HepG2 (cell line): ENCODE data around the gene ZSWIM8. TPM values are rescaled to one million over a fixed set of nuclear protein-coding genes. Genes with fewer than 3 reads are reported as not detected.

Source experiments
- ATF4 ChIP-seq, 2 experiments: fragments of 450-650 bp in 1 of 2; sonication (generic) in 1 of 2; formaldehyde crosslinking; IDR thresholded peaks; 2 replicates each; pipeline versions ENCODE4 v1.5.0 to v1.8.0; 2020 to 2022; ENCODE audit warnings: mild to moderate bottlenecking in 1 of 2, missing genetic modification reagents in 1 of 2
- BHLHE40 ChIP-seq: IDR thresholded peaks from 2 replicates; pipeline ENCODE4 v1.6.1; 2011; ENCODE audit warnings: low read length, improper control_type of control experiment
- HDAC1 ChIP-seq: sonication (generic); formaldehyde crosslinking; IDR thresholded peaks from 2 replicates; pipeline ENCODE4 v1.5.1; 2020; ENCODE audit warnings: mild to moderate bottlenecking, missing genetic modification reagents
- HNRNPH1 ChIP-seq: fragments of 200-400 bp; formaldehyde crosslinking; optimal IDR thresholded peaks from 2 replicates; pipeline ENCODE3; 2017; ENCODE audit warnings: mild to moderate bottlenecking, low read depth, low read length
- NFKB2 ChIP-seq: sonication (generic); formaldehyde crosslinking; IDR thresholded peaks from 2 replicates; pipeline ENCODE4 v1.4.0; 2020; ENCODE audit warnings: missing genetic modification reagents, borderline replicate concordance
- POGK ChIP-seq: sonication (generic); formaldehyde crosslinking; conservative IDR thresholded peaks from 2 replicates; pipeline ENCODE4 v1.8.0; 2022; ENCODE audit warnings: mild to moderate bottlenecking, moderate library complexity, missing genetic modification reagents
- PPARG ChIP-seq: conservative IDR thresholded peaks from 2 replicates; pipeline ENCODE4 v1.6.1; 2016; ENCODE audit warnings: missing biosample characterization, missing genetic modification reagents
- SMAD9 ChIP-seq: sonication (generic); formaldehyde crosslinking; IDR thresholded peaks from 2 replicates; pipeline ENCODE4 v1.5.1; 2020; ENCODE audit warnings: mild to moderate bottlenecking, missing genetic modification reagents
- YEATS4 ChIP-seq: sonication (generic); formaldehyde crosslinking; IDR thresholded peaks from 2 replicates; pipeline ENCODE4 v1.4.0; 2020; ENCODE audit warnings: missing genetic modification reagents, borderline replicate concordance
- ZNF20 ChIP-seq: sonication (generic); formaldehyde crosslinking; IDR thresholded peaks from 2 replicates; pipeline ENCODE4 v1.4.0; 2020; ENCODE audit warnings: mild to moderate bottlenecking, moderate library complexity, missing genetic modification reagents
- ZNF567 ChIP-seq: sonication (generic); formaldehyde crosslinking; IDR thresholded peaks from 2 replicates; pipeline ENCODE4 v1.8.1; 2023; ENCODE audit warnings: mild to moderate bottlenecking, missing genetic modification reagents, borderline replicate concordance
- ZNF589 ChIP-seq: sonication (generic); formaldehyde crosslinking; conservative IDR thresholded peaks from 2 replicates; pipeline ENCODE4 v1.8.0; 2022; ENCODE audit warnings: mild to moderate bottlenecking, moderate library complexity, missing genetic modification reagents
- ZNF891 ChIP-seq: sonication (generic); formaldehyde crosslinking; IDR thresholded peaks from 2 replicates; pipeline ENCODE4 v1.5.0; 2020; ENCODE audit warnings: mild to moderate bottlenecking, missing genetic modification reagents
- polyA plus RNA-seq, 8 experiments: library from polyadenylated mRNA; depleted of rRNA in 3 of 8; stranded (reverse) in 7 of 8; unstranded in 1 of 8; fragments of >200 nt; fragmentation: Illumina TruSeq in 4 of 8; extraction: Trizol in 4 of 8; gene quantifications; 2 replicates each; pipeline versions ENCODE4 v1.2.1 to v1.2.3, GENCODE V29; 2011 to 2016; ENCODE audit warnings: low read depth in 4 of 8, missing spikeins in 1 of 8, mixed read lengths in 1 of 8; ENCODE audit not compliant: insufficient read depth in 1 of 8
- total RNA-seq, 5 experiments: library from RNA; depleted of rRNA; stranded (reverse); fragments of >200 nt; fragmentation: Illumina TruSeq; extraction: Trizol; gene quantifications; 2 replicates each; pipeline ENCODE4 v1.2.3, GENCODE V29; 2016; ENCODE audit warnings: low read depth in 1 of 5
- TF ChIP-seq, protein P1 (sequence below): sonication (generic); formaldehyde crosslinking; IDR thresholded peaks from 2 replicates; pipeline ENCODE4 v1.8.0; 2022; ENCODE audit warnings: missing genetic modification reagents, mild to moderate bottlenecking, borderline replicate concordance
- TF ChIP-seq, protein P2 (sequence below): sonication (generic); formaldehyde crosslinking; IDR thresholded peaks from 2 replicates; pipeline ENCODE4 v1.4.0; 2020; ENCODE audit warnings: missing genetic modification reagents, mild to moderate bottlenecking, borderline replicate concordance
- TF ChIP-seq, protein P3 (sequence below): sonication (generic); formaldehyde crosslinking; IDR thresholded peaks from 2 replicates; pipeline ENCODE4 v1.8.1; 2023; ENCODE audit warnings: mild to moderate bottlenecking, inconsistent platforms, moderate library complexity, missing genetic modification reagents, borderline replicate concordance

The ZSWIM8 gene
- total and polyA plus RNA-seq, 2 of the 13 experiments (the other 11 are each of a cell fraction or from before 2014, with no cell fraction given), result 39.9 to 98.2 TPM

DNA sequence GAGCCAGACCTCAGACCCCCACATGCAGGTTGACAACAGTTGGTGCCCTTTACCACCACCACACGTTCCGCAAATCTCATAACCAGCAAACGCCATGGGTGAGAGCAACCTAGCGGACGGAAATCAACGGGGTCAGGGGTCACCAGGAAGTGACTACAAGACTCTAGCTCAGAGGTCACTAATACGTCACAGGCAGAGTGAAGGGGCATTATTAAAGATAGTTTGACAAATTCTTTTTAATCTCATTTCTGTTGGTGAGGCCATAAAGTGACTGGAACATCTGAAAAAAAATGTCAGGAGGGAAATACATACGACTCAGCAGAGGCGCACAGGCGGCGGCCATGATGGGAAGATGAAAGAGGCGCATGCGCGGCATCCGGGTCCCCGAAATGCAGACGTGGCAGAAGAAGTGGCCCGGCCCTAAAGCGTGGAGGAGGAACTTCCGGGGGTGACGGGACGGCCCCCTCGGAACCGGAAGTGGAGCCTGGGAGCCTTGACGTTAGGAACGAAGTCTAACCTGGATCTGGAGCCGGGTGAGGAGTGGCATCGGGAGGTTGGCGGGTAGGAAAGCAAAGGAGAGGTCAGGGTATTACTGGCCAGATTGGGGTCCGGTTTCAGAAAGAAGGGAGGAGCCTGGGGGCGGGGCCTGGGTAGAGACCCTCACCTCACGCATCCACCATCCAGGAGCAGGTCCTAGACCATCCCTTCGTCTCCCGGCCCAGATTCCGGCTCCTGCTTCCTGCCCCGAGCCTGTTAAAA, 41.3 kb upstream of the ZSWIM8 start, which contains the start of gene SEC24C (continued):
- TF ChIP-seq HNRNPH1 (no peak), ZNF589 (CRISPR knock-in tag) (no peak), YEATS4 (CRISPR knock-in tag) (peak; percentile 98), ATF4 (CRISPR knock-in tag; IDR thresholded peaks at IDR 0.05) (no peak), ZNF20 (CRISPR knock-in tag) (no peak), POGK (CRISPR knock-in tag) (peak; percentile 72), SMAD9 (no peak), ZNF891 (CRISPR knock-in tag) (no peak), HDAC1 (CRISPR knock-in tag) (peak; percentile 62), ZNF567 (CRISPR knock-in tag) (no peak), PPARG (CRISPR knock-in tag) (peak; percentile 87), BHLHE40 (no peak), NFKB2 (CRISPR knock-in tag) (peak; percentile 69; the same call in 1 of the 2 replicates)
- TF ChIP-seq, protein P1, sequence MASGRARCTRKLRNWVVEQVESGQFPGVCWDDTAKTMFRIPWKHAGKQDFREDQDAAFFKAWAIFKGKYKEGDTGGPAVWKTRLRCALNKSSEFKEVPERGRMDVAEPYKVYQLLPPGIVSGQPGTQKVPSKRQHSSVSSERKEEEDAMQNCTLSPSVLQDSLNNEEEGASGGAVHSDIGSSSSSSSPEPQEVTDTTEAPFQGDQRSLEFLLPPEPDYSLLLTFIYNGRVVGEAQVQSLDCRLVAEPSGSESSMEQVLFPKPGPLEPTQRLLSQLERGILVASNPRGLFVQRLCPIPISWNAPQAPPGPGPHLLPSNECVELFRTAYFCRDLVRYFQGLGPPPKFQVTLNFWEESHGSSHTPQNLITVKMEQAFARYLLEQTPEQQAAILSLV, result peak; percentile 93; the same call in 1 of the 2 replicates
- TF ChIP-seq, protein P2, sequence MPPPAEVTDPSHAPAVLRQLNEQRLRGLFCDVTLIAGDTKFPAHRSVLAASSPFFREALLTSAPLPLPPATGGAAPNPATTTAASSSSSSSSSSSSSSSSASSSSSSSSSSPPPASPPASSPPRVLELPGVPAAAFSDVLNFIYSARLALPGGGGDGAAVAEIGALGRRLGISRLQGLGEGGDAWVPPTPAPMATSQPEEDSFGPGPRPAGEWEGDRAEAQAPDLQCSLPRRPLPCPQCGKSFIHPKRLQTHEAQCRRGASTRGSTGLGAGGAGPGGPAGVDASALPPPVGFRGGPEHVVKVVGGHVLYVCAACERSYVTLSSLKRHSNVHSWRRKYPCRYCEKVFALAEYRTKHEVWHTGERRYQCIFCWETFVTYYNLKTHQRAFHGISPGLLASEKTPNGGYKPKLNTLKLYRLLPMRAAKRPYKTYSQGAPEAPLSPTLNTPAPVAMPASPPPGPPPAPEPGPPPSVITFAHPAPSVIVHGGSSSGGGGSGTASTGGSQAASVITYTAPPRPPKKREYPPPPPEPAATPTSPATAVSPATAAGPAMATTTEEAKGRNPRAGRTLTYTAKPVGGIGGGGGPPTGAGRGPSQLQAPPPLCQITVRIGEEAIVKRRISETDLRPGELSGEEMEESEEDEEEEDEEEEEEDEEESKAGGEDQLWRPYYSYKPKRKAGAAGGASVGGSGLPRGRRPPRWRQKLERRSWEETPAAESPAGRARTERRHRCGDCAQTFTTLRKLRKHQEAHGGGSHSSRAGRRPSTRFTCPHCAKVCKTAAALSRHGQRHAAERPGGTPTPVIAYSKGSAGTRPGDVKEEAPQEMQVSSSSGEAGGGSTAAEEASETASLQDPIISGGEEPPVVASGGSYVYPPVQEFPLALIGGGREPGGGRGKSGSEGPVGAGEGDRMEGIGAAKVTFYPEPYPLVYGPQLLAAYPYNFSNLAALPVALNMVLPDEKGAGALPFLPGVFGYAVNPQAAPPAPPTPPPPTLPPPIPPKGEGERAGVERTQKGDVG (CRISPR knock-in tag), result no peak
- TF ChIP-seq, protein P3, sequence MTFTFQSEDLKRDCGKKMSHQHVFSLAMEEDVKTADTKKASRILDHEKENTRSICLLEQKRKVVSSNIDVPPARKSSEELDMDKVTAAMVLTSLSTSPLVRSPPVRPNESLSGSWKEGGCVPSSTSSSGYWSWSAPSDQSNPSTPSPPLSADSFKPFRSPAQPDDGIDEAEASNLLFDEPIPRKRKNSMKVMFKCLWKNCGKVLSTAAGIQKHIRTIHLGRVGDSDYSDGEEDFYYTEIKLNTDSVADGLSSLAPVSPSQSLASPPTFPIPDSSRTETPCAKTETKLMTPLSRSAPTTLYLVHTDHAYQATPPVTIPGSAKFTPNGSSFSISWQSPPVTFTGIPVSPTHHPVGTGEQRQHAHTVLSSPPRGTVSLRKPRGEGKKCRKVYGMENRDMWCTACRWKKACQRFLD (CRISPR knock-in tag), result no peak
